HG03280 (cell line): ENCODE data around the gene SFI1.
"Not testable (repeated sequence)": the region's sequence is repeated elsewhere in the genome, so short reads cannot be mapped to it uniquely, and the experiment has no call there.

Experiments
- ATAC-seq: cut with Tn5 transposase; IDR thresholded peaks from one replicate; pipeline ENCODE4 v1.9.1; 2021; ENCODE audit warnings: mild to moderate bottlenecking, moderate library complexity; ENCODE audit not compliant: unreplicated experiment

Gene SFI1

GRCh38 chr22:31540166-31540565 is 43.8 kb downstream of the SFI1 start:
- not testable (repeated sequence) for ATAC-seq

GRCh38 chr22:31540966-31541365 is 44.6 kb downstream of the SFI1 start:
- ATAC-seq = no peak

GRCh38 chr22:31544481-31545480 is 48.4 kb downstream of the SFI1 start:
- ATAC-seq = no peak

- no peak for ATAC-seq
Observed at GRCh38 chr22:31550871-31551370, 54.6 kb downstream of the SFI1 start.

GRCh38 chr22:31556627-31557203 is 60.4 kb downstream of the SFI1 start:
- ATAC-seq = no peak

- ATAC-seq = not testable (repeated sequence)
Observed at GRCh38 chr22:31558546-31558945, 62.2 kb downstream of the SFI1 start.

- ATAC-seq = no peak
Observed at GRCh38 chr22:31561238-31561887, 65.0 kb downstream of the SFI1 start.

GRCh38 chr22:31561970-31562369 is 65.6 kb downstream of the SFI1 start:
- no peak for ATAC-seq

- ATAC-seq = no peak
Observed at GRCh38 chr22:31566484-31566883, 70.1 kb downstream of the SFI1 start.

GRCh38 chr22:31567196-31567595 is 70.9 kb downstream of the SFI1 start:
- ATAC-seq = no peak

GRCh38 chr22:31567702-31568101 is 71.4 kb downstream of the SFI1 start:
- ATAC-seq = no peak

- no peak for ATAC-seq
Observed at GRCh38 chr22:31569126-31569525, 72.8 kb downstream of the SFI1 start.

GRCh38 chr22:31572939-31573338 is 76.6 kb downstream of the SFI1 start:
- no peak for ATAC-seq

GRCh38 chr22:31574055-31574670 is 77.8 kb downstream of the SFI1 start:
- no peak for ATAC-seq

- ATAC-seq = no peak
Observed at GRCh38 chr22:31575190-31575589, 78.9 kb downstream of the SFI1 start.

GRCh38 chr22:31577711-31578110 is 81.4 kb downstream of the SFI1 start:
- ATAC-seq = no peak

- no peak for ATAC-seq
Observed at GRCh38 chr22:31578171-31578570, 81.8 kb downstream of the SFI1 start.

- ATAC-seq = no peak
Observed at GRCh38 chr22:31579835-31580242, 83.5 kb downstream of the SFI1 start.

- no peak for ATAC-seq
Observed at GRCh38 chr22:31583861-31584485, 87.6 kb downstream of the SFI1 start.

GRCh38 chr22:31584804-31585160 is 88.4 kb downstream of the SFI1 start:
- ATAC-seq = no peak
